Anterior cingulate cortex (tissue), 58 donors: ENCODE results near the gene ARHGEF16.

Source experiments
- DNase-seq, 58 donors: peaks; one replicate each; lab custom pipeline; 2025; lab: John Stamatoyannopoulos, UW

Gene ARHGEF16

GRCh38 chr1:3435666-3436065 lies 18.8 kb upstream of the ARHGEF16 start:
- no peak for DNase-seq

GRCh38 chr1:3436451-3436850 lies 18.0 kb upstream of the ARHGEF16 start:
- no peak for DNase-seq

GRCh38 chr1:3436901-3437300 lies 17.6 kb upstream of the ARHGEF16 start:
- no peak for DNase-seq

GRCh38 chr1:3438661-3439180 lies 15.7 kb upstream of the ARHGEF16 start:
- DNase-seq, result no peak

GRCh38 chr1:3439346-3440299 lies 14.8 kb upstream of the ARHGEF16 start:
- DNase-seq, result no peak

GRCh38 chr1:3440300-3440681 lies 14.2 kb upstream of the ARHGEF16 start:
- DNase-seq, result no peak

- DNase-seq, result no peak
Measured at GRCh38 chr1:3440711-3441409, 13.6 kb upstream of the ARHGEF16 start.

GRCh38 chr1:3441410-3441847 lies 13.0 kb upstream of the ARHGEF16 start:
- peak in 33 of 58 donors; percentile 19 to 84 (median 45) for DNase-seq

GRCh38 chr1:3441880-3442279 lies 12.6 kb upstream of the ARHGEF16 start:
- DNase-seq, result no peak

- DNase-seq, result peak in 1 of 58 donors; percentile 38
Measured at GRCh38 chr1:3442331-3442730, 12.1 kb upstream of the ARHGEF16 start.

GRCh38 chr1:3442901-3443300 lies 11.6 kb upstream of the ARHGEF16 start:
- no peak for DNase-seq

GRCh38 chr1:3443807-3444206 lies 10.7 kb upstream of the ARHGEF16 start:
- DNase-seq, result peak in 12 of 58 donors; percentile 16 to 71 (median 36)

GRCh38 chr1:3444298-3444697 lies 10.2 kb upstream of the ARHGEF16 start:
- no peak for DNase-seq

- peak in 12 of 58 donors; percentile 14 to 56 (median 28) for DNase-seq
Measured at GRCh38 chr1:3444736-3445135, 9.7 kb upstream of the ARHGEF16 start.

- no peak for DNase-seq
Measured at GRCh38 chr1:3450202-3450863, 4.1 kb upstream of the ARHGEF16 start.

- no peak for DNase-seq
Measured at GRCh38 chr1:3450983-3451382, 3.5 kb upstream of the ARHGEF16 start.

- DNase-seq, result no peak
Measured at GRCh38 chr1:3451994-3452865, 2.2 kb upstream of the ARHGEF16 start.

GRCh38 chr1:3452866-3453175 lies 1.6 kb upstream of the ARHGEF16 start:
- DNase-seq, result no peak

- peak in 50 of 58 donors; percentile 23 to 77 (median 54) for DNase-seq
Measured at GRCh38 chr1:3453203-3453761, 1.2 kb upstream of the ARHGEF16 start.
